ENCODE results near the gene SLC1A2.

SLC1A2 gene

GRCh38 chr11:35272391-35272902 lies 146.9 kb downstream of the SLC1A2 start:
- TF ChIP-seq CTCF (IDR thresholded peaks at IDR 0.05; ENCODE audit: insufficient read depth, low read length, poor library complexity, severe bottlenecking) = no peak
- H3K27me3 ChIP-seq (replicated peaks; ENCODE audit: control insufficient read depth, insufficient read depth, low read length) = no peaks in the 10 kb centered on the region
- DNase-seq (ENCODE audit: extremely low read depth, insufficient read length) = peak; percentile 64
- H3K4me3 ChIP-seq (replicated peaks; ENCODE audit: low read depth, low read length) = no peak overlapping the region
- no peaks in the 10 kb centered on the region for H3K36me3 ChIP-seq (ENCODE audit: control insufficient read depth, insufficient read depth, low read length)

GRCh38 chr11:35271031-35271430 lies 148.3 kb downstream of the SLC1A2 start:
- no peak for TF ChIP-seq CTCF (IDR thresholded peaks at IDR 0.05; ENCODE audit: insufficient read depth, low read length, poor library complexity, severe bottlenecking)
- Histone ChIP-seq H3K27me3 (replicated peaks; ENCODE audit: control insufficient read depth, insufficient read depth, low read length) (no peaks in the 10 kb centered on the region), H3K4me3 (replicated peaks; ENCODE audit: low read depth, low read length) (no peak overlapping the region), H3K36me3 (ENCODE audit: control insufficient read depth, insufficient read depth, low read length) (no peaks in the 10 kb centered on the region)
- no peak for DNase-seq (ENCODE audit: extremely low read depth, insufficient read length)

GRCh38 chr11:35270342-35270741 lies 149.0 kb downstream of the SLC1A2 start:
- Histone ChIP-seq H3K4me3 (replicated peaks; ENCODE audit: low read depth, low read length) (no peak overlapping the region), H3K27me3 (replicated peaks; ENCODE audit: control insufficient read depth, insufficient read depth, low read length) (no peaks in the 10 kb centered on the region), H3K36me3 (ENCODE audit: control insufficient read depth, insufficient read depth, low read length) (no peaks in the 10 kb centered on the region)
- no peak for DNase-seq (ENCODE audit: extremely low read depth, insufficient read length)
- no peak for TF ChIP-seq CTCF (IDR thresholded peaks at IDR 0.05; ENCODE audit: insufficient read depth, low read length, poor library complexity, severe bottlenecking)

- H3K27me3 ChIP-seq (replicated peaks; ENCODE audit: control insufficient read depth, insufficient read depth, low read length) = no peaks in the 10 kb centered on the region
Observed at GRCh38 chr11:35267504-35267903, 151.9 kb downstream of the SLC1A2 start.

GRCh38 chr11:35265755-35266454 lies 153.5 kb downstream of the SLC1A2 start:
- no peak for DNase-seq (ENCODE audit: extremely low read depth, insufficient read length)
- Histone ChIP-seq H3K4me3 (replicated peaks; ENCODE audit: low read depth, low read length) (no peak overlapping the region), H3K27me3 (replicated peaks; ENCODE audit: control insufficient read depth, insufficient read depth, low read length) (no peaks in the 10 kb centered on the region), H3K36me3 (ENCODE audit: control insufficient read depth, insufficient read depth, low read length) (no peaks in the 10 kb centered on the region)
- no peak for TF ChIP-seq CTCF (IDR thresholded peaks at IDR 0.05; ENCODE audit: insufficient read depth, low read length, poor library complexity, severe bottlenecking)

More at GRCh38 chr11:35267504-35267903, 151.9 kb downstream of the SLC1A2 start:
- TF ChIP-seq CTCF (IDR thresholded peaks at IDR 0.05; ENCODE audit: insufficient read depth, low read length, poor library complexity, severe bottlenecking) = no peak
- H3K36me3 ChIP-seq (ENCODE audit: control insufficient read depth, insufficient read depth, low read length) = no peaks in the 10 kb centered on the region
- H3K4me3 ChIP-seq (replicated peaks; ENCODE audit: low read depth, low read length) = no peak overlapping the region
- DNase-seq (ENCODE audit: extremely low read depth, insufficient read length) = no peak
